ENCODE data around the gene CLIP2.
A peak's percentile ranks its signal among the peaks of the same experiment; 100 is the strongest.
"Not testable (repeated sequence)": the region's sequence is repeated elsewhere in the genome, so short reads cannot be mapped to it uniquely, and the experiment has no call there.

Gene CLIP2

DNA sequence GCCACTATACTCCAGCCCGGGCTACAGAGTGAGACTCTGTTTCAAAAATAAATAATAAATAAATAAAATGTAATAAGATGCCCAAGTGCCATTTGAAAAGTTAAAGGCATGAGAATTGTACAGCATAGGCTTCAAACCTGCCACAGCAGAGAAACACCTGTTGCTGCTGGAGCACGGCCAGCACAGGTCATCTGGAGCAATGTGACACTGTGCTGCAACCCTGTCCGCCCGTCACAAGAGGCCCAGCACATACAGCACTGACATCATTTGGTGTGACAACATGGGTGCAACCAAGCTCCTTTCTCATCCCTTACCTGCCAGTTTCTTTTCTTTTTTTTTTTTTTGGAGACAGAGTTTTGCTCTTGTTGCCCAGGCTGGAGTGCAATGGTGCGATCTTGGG lies 36.3 kb upstream of the CLIP2 start:
- CTCF ChIA-PET = interaction anchor here (1.6 kb wide), 1 partner anchor 149 kb away, joined by 7 read pairs; no protein-coding TSS in a partner anchor
- TF ChIP-seq, protein P1, sequence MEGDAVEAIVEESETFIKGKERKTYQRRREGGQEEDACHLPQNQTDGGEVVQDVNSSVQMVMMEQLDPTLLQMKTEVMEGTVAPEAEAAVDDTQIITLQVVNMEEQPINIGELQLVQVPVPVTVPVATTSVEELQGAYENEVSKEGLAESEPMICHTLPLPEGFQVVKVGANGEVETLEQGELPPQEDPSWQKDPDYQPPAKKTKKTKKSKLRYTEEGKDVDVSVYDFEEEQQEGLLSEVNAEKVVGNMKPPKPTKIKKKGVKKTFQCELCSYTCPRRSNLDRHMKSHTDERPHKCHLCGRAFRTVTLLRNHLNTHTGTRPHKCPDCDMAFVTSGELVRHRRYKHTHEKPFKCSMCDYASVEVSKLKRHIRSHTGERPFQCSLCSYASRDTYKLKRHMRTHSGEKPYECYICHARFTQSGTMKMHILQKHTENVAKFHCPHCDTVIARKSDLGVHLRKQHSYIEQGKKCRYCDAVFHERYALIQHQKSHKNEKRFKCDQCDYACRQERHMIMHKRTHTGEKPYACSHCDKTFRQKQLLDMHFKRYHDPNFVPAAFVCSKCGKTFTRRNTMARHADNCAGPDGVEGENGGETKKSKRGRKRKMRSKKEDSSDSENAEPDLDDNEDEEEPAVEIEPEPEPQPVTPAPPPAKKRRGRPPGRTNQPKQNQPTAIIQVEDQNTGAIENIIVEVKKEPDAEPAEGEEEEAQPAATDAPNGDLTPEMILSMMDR (IDR thresholded peaks at IDR 0.05; ENCODE audit: insufficient read depth, low read length, missing control alignments) = no peak
- DNase-seq (ENCODE audit: low read depth, low spot score) = no peak
- H3K4me3 ChIP-seq (ENCODE audit: low read depth, low read length) = no peak overlapping the region; the same call in 1 of the 2 replicates
- POLR2A ChIA-PET = no interaction called here

DNA sequence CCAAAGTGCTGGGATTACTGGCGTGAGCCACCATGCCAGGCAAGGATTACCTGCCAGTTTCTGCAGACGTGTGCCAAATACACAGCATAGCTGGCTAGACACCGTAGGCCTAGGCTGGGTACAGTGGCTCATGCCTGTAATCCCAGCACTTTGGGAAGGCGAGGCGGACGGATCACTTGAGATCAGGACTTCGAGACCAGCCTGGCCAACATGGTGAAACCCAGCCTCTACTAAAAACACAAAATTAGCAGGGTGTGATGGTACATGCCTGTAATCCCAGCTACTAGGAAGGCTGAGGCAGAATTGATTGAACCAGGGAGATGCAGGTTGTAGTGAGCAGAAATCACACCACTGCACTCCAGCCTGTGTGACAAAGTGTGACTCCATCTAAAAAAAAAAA lies 35.9 kb upstream of the CLIP2 start:
- no peak for DNase-seq (ENCODE audit: low read depth, low spot score)
- ChIA-PET CTCF (interaction anchor here (1.6 kb wide), 1 partner anchor 148 kb away, joined by 7 read pairs; no protein-coding TSS in a partner anchor), POLR2A (no interaction called here)
- TF ChIP-seq, protein P1 (IDR thresholded peaks at IDR 0.05; ENCODE audit: insufficient read depth, low read length, missing control alignments) = no peak
- peak overlapping the region; percentile 98 for H3K4me3 ChIP-seq (ENCODE audit: low read depth, low read length)

DNA sequence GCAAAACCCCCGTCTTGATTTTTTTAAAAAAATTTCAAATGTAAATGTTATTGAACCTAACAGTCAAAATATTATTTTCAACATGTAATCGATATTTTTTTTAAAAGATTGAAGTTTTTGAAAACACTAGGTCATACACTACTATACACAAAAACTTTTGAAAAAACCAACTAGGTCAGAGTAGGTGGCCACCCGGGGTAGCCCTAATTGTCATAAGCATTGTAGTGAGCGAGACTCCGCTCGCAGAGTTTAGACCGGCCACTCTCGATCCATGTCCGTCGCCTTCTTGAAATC lies 35.4 kb upstream of the CLIP2 start:
- ChIA-PET CTCF (interaction anchor here (0.9 to 1.6 kb wide), 2 partner anchors 147 to 148 kb away, joined by 5 to 7 read pairs; no protein-coding TSS in a partner anchor), POLR2A (no interaction called here)
- TF ChIP-seq, protein P1 (IDR thresholded peaks at IDR 0.05; ENCODE audit: insufficient read depth, low read length, missing control alignments) = no peak
- peak overlapping the region; percentile 98 for H3K4me3 ChIP-seq (ENCODE audit: low read depth, low read length)
- DNase-seq (ENCODE audit: low read depth, low spot score) = no peak

DNA sequence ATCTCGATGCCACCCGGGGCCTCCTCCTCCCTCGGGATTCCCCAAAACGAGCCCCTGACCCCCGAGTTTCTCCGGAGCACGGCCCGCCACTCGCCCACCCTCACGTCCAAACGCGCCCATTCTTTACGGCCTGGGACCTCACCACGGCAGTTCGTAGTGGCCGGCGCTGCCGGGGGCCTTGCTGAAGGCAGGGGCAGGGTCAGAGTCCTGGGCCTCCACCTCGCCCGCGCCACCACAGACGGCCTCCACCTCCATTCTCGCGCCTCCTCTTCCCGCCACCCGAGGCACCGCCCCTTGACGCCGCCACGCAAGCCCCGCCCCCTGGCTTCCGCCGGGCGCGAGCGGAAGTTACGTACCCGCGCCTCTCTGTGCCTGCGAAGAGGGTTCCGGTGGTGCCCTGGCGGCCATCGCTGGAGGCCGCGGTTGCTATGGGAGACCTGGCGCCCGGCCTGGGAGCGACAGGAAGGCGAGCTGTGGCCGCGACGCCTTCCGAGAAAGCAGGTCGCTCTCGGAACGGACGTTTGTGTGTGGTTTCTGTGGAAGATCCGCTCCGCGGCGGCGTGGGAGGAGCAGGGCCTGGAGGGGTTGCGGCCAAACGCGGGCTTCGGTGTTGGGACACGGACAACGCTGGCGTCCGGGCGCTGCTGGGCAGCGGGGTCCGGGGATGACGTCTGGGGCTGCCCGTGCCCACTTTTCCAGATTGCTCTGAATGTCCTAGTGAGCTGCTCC lies 34.9 kb upstream of the CLIP2 start, which contains the start of gene RFC2:
Gene RFC2, minus strand, starts transcription at position 271 of the 729 bp plus-strand sequence. Its CDS starts 16 bp downstream, at position 255.
- peak within 1 kb of the TSS; percentile 98 for H3K4me3 ChIP-seq (ENCODE audit: low read depth, low read length)
- TF ChIP-seq, protein P1 (IDR thresholded peaks at IDR 0.05; ENCODE audit: insufficient read depth, low read length, missing control alignments) = peak; percentile 25
- ChIA-PET CTCF (interaction anchor here (0.9 to 1.0 kb wide), 2 partner anchors 146 to 147 kb away, joined by 3 to 5 read pairs; no protein-coding TSS in a partner anchor), POLR2A (no interaction called here)
- peak; percentile 63 for DNase-seq (ENCODE audit: low read depth, low spot score)

DNA sequence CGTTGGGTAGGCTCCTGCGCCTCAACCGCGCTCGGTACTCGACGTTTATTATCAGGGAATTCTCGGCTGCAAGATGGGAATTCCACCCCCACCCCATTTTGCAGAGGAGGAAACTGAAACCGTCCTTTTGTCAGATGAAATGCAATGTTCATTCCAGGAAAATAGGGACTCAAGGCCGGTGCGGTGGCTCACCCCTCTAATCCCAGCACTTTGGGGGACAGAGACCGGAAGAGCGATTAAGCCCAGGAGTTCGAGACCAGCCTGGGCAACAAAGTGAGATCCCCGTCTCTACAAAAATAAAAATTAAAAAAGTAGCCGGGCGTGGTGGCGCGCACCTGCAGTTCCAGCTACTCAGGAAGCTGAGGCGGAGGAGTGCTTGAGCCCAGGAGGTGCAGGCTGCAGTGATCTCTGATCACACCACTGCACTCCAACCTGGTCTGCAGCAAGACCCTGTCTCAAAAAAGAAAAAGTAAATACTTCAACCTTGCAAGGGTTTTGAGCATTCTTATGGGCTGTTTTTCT lies 34.3 kb upstream of the CLIP2 start:
- CTCF ChIA-PET = interaction anchor here (0.9 to 1.0 kb wide), 2 partner anchors 146 to 147 kb away, joined by 3 to 5 read pairs; no protein-coding TSS in a partner anchor
- DNase-seq (ENCODE audit: low read depth, low spot score) = no peak
- TF ChIP-seq, protein P1 (IDR thresholded peaks at IDR 0.05; ENCODE audit: insufficient read depth, low read length, missing control alignments) = no peak
- POLR2A ChIA-PET = no interaction called here
- H3K4me3 ChIP-seq (ENCODE audit: low read depth, low read length) = peak overlapping the region; percentile 98

DNA sequence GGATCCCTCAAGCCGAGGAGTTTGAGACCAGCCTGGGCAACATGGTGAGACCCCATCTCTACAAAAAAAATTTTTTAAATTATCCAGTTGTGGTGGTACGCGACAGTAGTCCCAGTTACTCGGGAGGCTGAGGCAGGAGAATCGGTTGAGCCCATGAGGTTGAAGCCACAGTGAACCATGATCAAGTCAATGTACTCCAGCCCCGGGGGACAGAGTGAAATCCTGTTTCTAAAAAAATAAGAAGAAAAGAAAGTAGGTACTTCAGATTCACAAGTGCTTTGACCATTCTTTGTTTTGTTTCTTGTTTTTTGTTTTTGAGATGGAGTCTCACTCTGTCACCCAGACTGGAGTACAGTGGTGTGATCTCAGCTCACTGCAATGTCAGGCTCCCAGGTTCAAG lies 33.7 kb upstream of the CLIP2 start:
- POLR2A ChIA-PET; CTCF ChIA-PET; H3K4me3 ChIP-seq (ENCODE audit: low read depth, low read length); DNase-seq (ENCODE audit: low read depth, low spot score): not testable (repeated sequence)

All from AG04449 (cell line).